ENCODE measurements around the gene FRAT1. TPM values are rescaled to one million over a fixed set of nuclear protein-coding genes. Genes with fewer than 3 reads are reported as not detected.

Gene FRAT1
- total and polyA plus RNA-seq, 3 donors from 2014 or later = 9.7 to 29.9 (median 22.1) TPM

DNA sequence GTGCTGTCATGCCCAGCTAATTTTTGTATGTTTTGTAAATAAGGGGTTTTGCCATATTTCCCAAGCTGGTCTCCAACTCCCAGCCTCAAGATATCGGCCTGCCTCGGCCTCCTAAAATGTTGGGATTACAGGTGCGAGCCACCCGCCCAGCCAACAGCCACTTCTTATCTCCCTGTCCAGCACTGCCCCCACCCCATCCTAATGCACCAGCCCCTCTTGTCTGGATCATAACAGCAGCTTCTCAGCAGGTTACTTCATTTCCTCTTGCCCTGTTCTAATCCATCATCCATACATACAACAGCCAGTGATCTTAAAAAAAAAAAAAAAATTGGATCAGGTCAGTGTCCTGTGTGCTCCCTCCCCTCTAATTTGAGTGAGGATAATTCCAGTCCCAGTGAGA, 28.2 kb downstream of the FRAT1 start:
- no peak for DNase-seq
- no peaks in the 10 kb centered on the region for H3K27me3 ChIP-seq
- H3K36me3 ChIP-seq (ENCODE audit: low read depth, missing control alignments) = no peaks in the 10 kb centered on the region
- H3K4me3 ChIP-seq = no peak overlapping the region
- 93 to 94% methylated on average over 4 of the region's 4 CpGs for WGBS, 2 donors
- no peaks in the 10 kb centered on the region for H3K9me3 ChIP-seq
- intact Hi-C loops (cut with DNase I; ENCODE audit: low total_unique reads) = no loop called here
- no peak overlapping the region for H3K27ac ChIP-seq
- TF ChIP-seq, protein P1, sequence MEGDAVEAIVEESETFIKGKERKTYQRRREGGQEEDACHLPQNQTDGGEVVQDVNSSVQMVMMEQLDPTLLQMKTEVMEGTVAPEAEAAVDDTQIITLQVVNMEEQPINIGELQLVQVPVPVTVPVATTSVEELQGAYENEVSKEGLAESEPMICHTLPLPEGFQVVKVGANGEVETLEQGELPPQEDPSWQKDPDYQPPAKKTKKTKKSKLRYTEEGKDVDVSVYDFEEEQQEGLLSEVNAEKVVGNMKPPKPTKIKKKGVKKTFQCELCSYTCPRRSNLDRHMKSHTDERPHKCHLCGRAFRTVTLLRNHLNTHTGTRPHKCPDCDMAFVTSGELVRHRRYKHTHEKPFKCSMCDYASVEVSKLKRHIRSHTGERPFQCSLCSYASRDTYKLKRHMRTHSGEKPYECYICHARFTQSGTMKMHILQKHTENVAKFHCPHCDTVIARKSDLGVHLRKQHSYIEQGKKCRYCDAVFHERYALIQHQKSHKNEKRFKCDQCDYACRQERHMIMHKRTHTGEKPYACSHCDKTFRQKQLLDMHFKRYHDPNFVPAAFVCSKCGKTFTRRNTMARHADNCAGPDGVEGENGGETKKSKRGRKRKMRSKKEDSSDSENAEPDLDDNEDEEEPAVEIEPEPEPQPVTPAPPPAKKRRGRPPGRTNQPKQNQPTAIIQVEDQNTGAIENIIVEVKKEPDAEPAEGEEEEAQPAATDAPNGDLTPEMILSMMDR (IDR thresholded peaks at IDR 0.05) = no peak
- TF ChIP-seq POLR2A (IDR thresholded peaks at IDR 0.05) = no peak
- no peaks in the 10 kb centered on the region for H3K4me1 ChIP-seq

DNA sequence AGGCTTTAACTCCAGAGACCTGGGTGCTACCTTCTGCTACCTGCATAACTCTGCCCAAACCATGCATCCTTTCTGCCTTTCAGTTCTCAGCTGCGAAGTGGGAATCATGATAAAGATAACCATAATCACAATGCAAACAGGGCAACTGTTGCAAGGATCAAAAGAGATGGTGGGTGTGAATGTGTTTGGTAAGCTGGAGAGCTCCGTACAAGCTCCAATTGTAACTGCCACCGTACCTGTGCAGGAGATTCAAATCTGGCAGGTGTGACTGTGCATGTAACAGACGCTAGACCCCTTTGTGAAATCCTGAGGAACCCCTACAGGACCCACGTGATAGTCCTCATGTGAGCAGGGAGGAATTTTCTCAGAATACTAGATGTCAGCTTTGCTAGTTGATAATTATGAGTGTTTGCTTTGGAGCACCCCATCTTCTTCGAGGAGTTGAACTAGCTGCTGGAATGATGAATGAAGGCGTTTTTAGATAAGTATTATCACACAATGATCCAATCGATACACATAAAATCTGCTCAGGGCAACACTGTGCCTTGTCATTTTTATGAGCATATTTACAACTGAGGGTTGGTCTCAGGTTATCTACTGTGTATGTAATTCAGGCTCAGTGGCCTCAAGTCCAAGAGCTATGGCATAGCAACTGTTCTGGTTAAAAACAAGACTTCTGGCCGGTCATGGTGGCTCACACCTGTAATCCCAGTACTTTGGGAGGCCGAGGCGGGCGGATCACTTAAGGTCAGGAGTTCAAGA, 30.9 kb downstream of the FRAT1 start:
- WGBS, 2 donors = 82 to 85% methylated on average over 12 of the region's 12 CpGs
- no peaks in the 10 kb centered on the region for H3K27me3 ChIP-seq
- H3K4me1 ChIP-seq = no peaks in the 10 kb centered on the region
- H3K4me3 ChIP-seq = no peak overlapping the region
- no peaks in the 10 kb centered on the region for H3K9me3 ChIP-seq
- TF ChIP-seq, protein P1 (IDR thresholded peaks at IDR 0.05) = no peak
- TF ChIP-seq POLR2A (IDR thresholded peaks at IDR 0.05) = no peak
- no peaks in the 10 kb centered on the region for H3K36me3 ChIP-seq (ENCODE audit: low read depth, missing control alignments)
- intact Hi-C loops (cut with DNase I; ENCODE audit: low total_unique reads) = loop anchor here (10.0 kb wide), 1 partner anchor 75 kb away; no protein-coding TSS in a partner anchor
- H3K27ac ChIP-seq = no peak overlapping the region
- no peak for DNase-seq

DNA sequence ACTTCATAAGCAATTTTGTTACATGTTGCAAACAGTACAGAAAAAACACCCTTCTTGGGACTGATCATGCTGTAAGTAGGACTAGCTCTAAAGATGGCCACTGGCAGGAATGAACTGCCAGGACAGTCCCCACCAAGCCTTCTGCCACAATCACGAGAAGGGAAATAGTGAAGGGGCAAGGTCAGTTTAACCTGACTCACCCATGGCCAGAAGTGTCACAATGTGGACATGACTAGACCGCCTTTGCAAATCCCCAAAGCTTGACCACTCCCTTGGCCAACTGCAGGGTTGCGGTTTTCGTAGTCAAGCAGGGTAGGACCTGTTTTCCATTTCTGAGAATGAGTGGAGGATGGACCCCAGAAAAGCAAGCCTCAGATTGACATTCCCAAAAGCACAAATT, 34.9 kb downstream of the FRAT1 start:
- 81 to 92% methylated on average over 4 of the region's 4 CpGs for WGBS, 2 donors
- Histone ChIP-seq H3K9me3 (no peaks in the 10 kb centered on the region), H3K4me1 (no peaks in the 10 kb centered on the region), H3K36me3 (ENCODE audit: low read depth, missing control alignments) (no peaks in the 10 kb centered on the region), H3K27ac (no peak overlapping the region), H3K4me3 (no peak overlapping the region), H3K27me3 (no peaks in the 10 kb centered on the region)
- DNase-seq = no peak
- intact Hi-C loops (cut with DNase I; ENCODE audit: low total_unique reads) = loop anchor here (10.0 kb wide), 1 partner anchor 79 kb away; no protein-coding TSS in a partner anchor
- no peak for TF ChIP-seq POLR2A (IDR thresholded peaks at IDR 0.05)
- TF ChIP-seq, protein P1 (IDR thresholded peaks at IDR 0.05) = no peak

DNA sequence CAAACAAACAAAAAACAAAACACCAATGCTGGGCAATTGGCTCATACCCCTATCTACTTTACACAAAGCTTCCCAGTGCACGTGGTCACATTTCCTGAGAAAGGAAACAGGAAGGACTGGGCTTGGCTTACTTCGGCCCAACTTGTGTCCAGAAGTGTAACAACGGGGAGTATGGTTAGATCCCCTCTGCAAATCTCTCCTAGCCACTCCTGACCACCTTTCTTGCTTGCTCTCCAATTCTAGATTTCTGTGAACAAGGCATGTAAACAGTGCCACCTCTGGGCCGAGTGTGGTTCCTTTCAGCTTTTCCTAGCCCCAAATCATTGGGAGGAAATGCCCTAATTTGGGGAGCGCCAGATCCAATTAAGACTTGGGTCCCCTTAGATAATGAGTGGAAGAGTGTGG, 36.5 kb downstream of the FRAT1 start:
- TF ChIP-seq, protein P1 (IDR thresholded peaks at IDR 0.05) = peak in 2 of 3 experiments; percentile 27 to 48
- TF ChIP-seq POLR2A (IDR thresholded peaks at IDR 0.05) = no peak
- DNase-seq = peak; percentile 41
- H3K9me3 ChIP-seq = no peaks in the 10 kb centered on the region
- H3K27ac ChIP-seq = no peak overlapping the region
- no peaks in the 10 kb centered on the region for H3K4me1 ChIP-seq
- WGBS, 2 donors = 43 to 63% methylated on average over 5 of the region's 5 CpGs
- intact Hi-C loops (cut with DNase I; ENCODE audit: low total_unique reads) = loop anchor here (10.0 kb wide), 1 partner anchor 81 kb away; no protein-coding TSS in a partner anchor
- no peaks in the 10 kb centered on the region for H3K27me3 ChIP-seq
- H3K4me3 ChIP-seq = no peak overlapping the region
- no peaks in the 10 kb centered on the region for H3K36me3 ChIP-seq (ENCODE audit: low read depth, missing control alignments)
